MCF 10A (cell line): ENCODE measurements around the gene FZR1. TPM values are rescaled to one million over a fixed set of nuclear protein-coding genes. Genes with fewer than 3 reads are reported as not detected.

Experiments used
- BruUV-seq: library from RNA; stranded (reverse); fragments of 400-500 nt; replicated peaks from 2 replicates; lab custom pipeline; 2021; lab: Mats Ljungman, UMichigan
- CTCF ChIA-PET: fragments of 300-600 bp; sonication (Branson Sonifier 250); formaldehyde crosslinking; extraction: SDS; loops from one replicate; lab custom pipeline; 2021; ENCODE audit warnings: antibody characterized with exemption, inconsistent platforms; lab: Yijun Ruan, JAX
- POLR2A ChIA-PET: fragments of 300-600, 350-650 bp; sonication (Branson Sonifier 250); formaldehyde crosslinking; extraction: SDS; loops from one replicate; lab custom pipeline; 2020; ENCODE audit warnings: antibody characterized with exemption, inconsistent platforms; lab: Yijun Ruan, JAX
- DNase-seq: peaks from one replicate; pipeline ENCODE4 v3.0.0-alpha.2; 2018; ENCODE audit not compliant: unreplicated experiment
- H3K27ac Mint-ChIP-seq: one replicate; pipeline ENCODE4 v1.8.0; 2022; ENCODE audit warnings: mild to moderate bottlenecking, low read depth, mixed read lengths; ENCODE audit not compliant: unreplicated experiment
- H3K27me3 Mint-ChIP-seq: one replicate; pipeline ENCODE4 v1.8.0; 2022; ENCODE audit warnings: mixed read lengths; ENCODE audit not compliant: insufficient read depth, unreplicated experiment
- H3K36me3 Mint-ChIP-seq: one replicate; pipeline ENCODE4 v1.8.0; 2022; ENCODE audit warnings: mild to moderate bottlenecking, moderate library complexity, mixed read lengths; ENCODE audit not compliant: insufficient read depth, unreplicated experiment
- H3K4me1 Mint-ChIP-seq: one replicate; pipeline ENCODE4 v1.8.0; 2022; ENCODE audit warnings: mixed read lengths; ENCODE audit not compliant: insufficient read depth, unreplicated experiment
- H3K4me3 Mint-ChIP-seq: one replicate; pipeline ENCODE4 v1.8.0; 2022; ENCODE audit warnings: mild to moderate bottlenecking, moderate library complexity, mixed read lengths; ENCODE audit not compliant: unreplicated experiment
- H3K9me3 Mint-ChIP-seq: one replicate; pipeline ENCODE4 v1.8.0; 2022; ENCODE audit warnings: mixed read lengths; ENCODE audit not compliant: unreplicated experiment
- intact Hi-C: fragments of 100-400 bp; cut with micrococcal nuclease; formaldehyde crosslinking; loops from 2 replicates; pipeline ENCODE4 v1.14.1; 2022
- total RNA-seq: library from RNA; stranded (reverse); gene quantifications from 2 replicates; pipeline ENCODE4 v1.2.3, GENCODE V29; 2022
- TF ChIP-seq, protein P1 (sequence below): fragments of 200-600 bp; IDR thresholded peaks from one replicate; pipeline ENCODE4 v1.8.0; 2022; ENCODE audit warnings: antibody characterized with exemption, mild to moderate bottlenecking; ENCODE audit not compliant: unreplicated experiment

The FZR1 gene
- total RNA-seq, 1 experiment from 2014 or later = 48.9 TPM

DNA sequence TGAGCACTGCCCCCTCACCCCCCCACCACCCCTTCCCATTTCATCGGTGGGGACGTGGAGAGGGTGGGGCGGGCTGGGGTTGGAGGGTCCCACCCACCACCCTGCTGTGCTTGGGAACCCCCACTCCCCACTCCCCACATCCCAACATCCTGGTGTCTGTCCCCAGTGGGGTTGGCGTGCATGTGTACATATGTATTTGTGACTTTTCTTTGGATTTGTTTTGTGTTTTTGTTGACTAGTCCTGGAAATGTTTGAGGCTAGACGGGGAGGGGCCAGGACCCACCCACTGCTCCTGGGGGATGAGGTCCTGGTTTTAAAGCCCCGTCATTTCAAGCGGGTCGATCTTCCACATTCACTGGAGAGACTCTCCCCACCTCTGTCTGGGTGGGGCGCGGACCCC is 29.9 kb downstream of the FZR1 start:
- no peak for DNase-seq
- TF ChIP-seq, protein P1, sequence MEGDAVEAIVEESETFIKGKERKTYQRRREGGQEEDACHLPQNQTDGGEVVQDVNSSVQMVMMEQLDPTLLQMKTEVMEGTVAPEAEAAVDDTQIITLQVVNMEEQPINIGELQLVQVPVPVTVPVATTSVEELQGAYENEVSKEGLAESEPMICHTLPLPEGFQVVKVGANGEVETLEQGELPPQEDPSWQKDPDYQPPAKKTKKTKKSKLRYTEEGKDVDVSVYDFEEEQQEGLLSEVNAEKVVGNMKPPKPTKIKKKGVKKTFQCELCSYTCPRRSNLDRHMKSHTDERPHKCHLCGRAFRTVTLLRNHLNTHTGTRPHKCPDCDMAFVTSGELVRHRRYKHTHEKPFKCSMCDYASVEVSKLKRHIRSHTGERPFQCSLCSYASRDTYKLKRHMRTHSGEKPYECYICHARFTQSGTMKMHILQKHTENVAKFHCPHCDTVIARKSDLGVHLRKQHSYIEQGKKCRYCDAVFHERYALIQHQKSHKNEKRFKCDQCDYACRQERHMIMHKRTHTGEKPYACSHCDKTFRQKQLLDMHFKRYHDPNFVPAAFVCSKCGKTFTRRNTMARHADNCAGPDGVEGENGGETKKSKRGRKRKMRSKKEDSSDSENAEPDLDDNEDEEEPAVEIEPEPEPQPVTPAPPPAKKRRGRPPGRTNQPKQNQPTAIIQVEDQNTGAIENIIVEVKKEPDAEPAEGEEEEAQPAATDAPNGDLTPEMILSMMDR = no peak
- Mint-ChIP-seq H3K9me3 (no peaks in the 10 kb centered on the region), H3K4me3 (no peak overlapping the region), H3K27ac (no peak overlapping the region), H3K27me3 (no peaks in the 10 kb centered on the region), H3K4me1 (no peaks in the 10 kb centered on the region), H3K36me3 (peaks cover 63% of the 10 kb centered on the region)
- intact Hi-C loops = no loop called here
- POLR2A ChIA-PET = no interaction called here
- CTCF ChIA-PET = no interaction called here
- no TSS peak for BruUV-seq

DNA sequence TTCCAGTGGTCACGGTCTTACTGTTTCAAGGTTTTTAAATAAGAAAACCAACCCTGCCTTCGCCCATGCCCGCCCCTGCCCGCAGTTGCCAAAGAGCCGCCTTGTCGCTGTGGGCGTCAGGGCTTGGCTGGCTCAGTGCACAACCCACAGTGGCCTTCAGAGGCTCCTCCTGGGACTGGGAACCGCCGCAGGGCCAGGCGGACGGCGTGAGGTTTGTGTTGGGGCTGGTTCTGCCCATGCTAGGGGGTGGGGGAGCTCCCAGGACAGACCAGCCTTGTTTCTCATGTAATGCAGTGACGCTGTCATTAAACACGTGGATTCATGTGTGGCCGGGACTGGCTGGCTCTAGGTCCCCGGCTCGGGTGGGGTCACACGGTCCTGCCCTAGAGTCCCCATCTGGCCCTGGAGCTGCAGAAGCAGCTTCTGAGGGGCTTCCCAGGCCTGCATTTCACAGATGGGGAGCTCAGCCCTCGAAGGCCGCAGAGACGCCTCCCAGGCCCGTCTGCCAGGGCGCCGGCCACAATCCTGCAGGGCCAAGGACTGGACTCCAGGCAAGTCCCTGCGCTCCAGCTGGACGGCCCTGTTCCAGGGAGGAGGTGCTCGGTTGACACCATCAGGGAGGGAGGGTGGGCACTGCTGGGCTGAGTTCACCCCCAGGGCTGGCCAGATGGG is 30.5 kb downstream of the FZR1 start:
- TF ChIP-seq, protein P1 = no peak
- CTCF ChIA-PET = interaction anchor here (0.8 kb wide), 1 partner anchor 8 kb away, joined by 3 read pairs; no protein-coding TSS in a partner anchor
- no peak for DNase-seq
- Mint-ChIP-seq H3K36me3 (peaks cover 63% of the 10 kb centered on the region), H3K4me3 (no peak overlapping the region), H3K4me1 (no peaks in the 10 kb centered on the region), H3K27ac (no peak overlapping the region), H3K27me3 (no peaks in the 10 kb centered on the region), H3K9me3 (no peaks in the 10 kb centered on the region)
- no TSS peak for BruUV-seq
- intact Hi-C loops = no loop called here
- POLR2A ChIA-PET = interaction anchor here (0.6 to 1.6 kb wide), 2 partner anchors 20 to 237 kb away, joined by 3 to 4 read pairs; no protein-coding TSS in a partner anchor

DNA sequence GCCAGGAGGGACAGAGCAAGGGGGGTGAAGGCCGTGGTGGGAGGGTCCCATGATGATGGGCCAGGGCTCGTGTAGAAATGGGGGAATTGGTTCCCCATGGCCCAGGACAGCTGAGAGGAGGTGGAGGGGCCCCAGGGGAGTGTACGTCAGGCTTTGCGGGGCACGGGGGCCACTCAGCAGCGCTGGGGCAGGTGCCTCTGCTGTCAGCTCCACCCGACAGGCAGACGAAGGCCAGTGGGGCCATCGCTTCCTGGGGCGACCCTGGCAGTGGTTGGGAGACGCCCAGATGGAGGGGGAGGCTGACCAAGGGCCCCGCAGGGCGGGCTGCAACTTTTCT is 31.0 kb downstream of the FZR1 start:
- Mint-ChIP-seq H3K9me3 (no peaks in the 10 kb centered on the region), H3K36me3 (peaks cover 63% of the 10 kb centered on the region), H3K4me3 (no peak overlapping the region), H3K4me1 (no peaks in the 10 kb centered on the region), H3K27ac (no peak overlapping the region), H3K27me3 (no peaks in the 10 kb centered on the region)
- intact Hi-C loops = no loop called here
- ChIA-PET POLR2A (interaction anchor here (0.6 to 1.6 kb wide), 2 partner anchors 19 to 237 kb away, joined by 3 to 4 read pairs; no protein-coding TSS in a partner anchor), CTCF (interaction anchor here (0.8 kb wide), 1 partner anchor 8 kb away, joined by 3 read pairs; no protein-coding TSS in a partner anchor)
- TF ChIP-seq, protein P1 = no peak
- no TSS peak for BruUV-seq
- DNase-seq = no peak

DNA sequence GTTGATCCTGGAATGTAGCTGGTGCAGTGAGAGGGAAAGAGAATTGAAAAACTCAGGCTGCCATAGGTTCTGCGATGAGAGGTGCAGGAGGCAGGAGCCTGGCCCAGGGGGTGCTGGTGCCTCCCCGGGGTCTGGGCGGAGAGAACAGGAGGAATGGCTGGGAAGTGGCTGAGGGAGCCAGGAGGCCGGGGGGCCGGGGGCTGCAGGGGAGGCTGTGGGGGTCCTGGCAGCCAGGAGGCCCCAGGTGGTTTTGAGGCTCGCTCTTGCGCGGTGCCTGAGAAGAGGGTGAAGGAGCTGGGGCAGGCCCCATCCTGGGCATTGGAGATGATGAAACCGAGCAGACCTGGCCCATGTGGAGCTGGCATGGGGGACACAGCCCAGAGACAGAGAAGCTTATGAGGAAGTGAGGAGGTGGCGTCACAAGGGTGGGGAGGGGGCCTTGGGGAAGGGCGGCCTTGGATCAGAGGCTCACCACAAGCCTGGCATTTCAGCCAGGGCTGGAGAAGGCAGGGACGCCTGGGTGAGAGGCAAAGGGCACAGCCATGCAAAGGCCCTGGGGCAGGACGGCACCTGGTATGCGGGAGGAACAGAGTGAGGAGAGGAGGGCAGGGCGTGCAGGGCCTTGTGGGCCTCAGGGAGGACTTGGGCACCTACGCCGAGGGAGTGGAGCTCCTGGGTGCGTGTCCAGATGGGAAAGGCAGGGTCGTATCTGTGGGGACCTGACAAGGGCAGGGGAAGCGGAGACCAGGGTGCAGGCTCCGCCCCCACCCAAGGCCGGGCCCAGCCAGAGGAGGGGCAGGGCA is 31.5 kb downstream of the FZR1 start:
- Mint-ChIP-seq H3K27ac (no peak overlapping the region), H3K9me3 (no peaks in the 10 kb centered on the region), H3K4me3 (no peak overlapping the region), H3K36me3 (peaks cover 63% of the 10 kb centered on the region), H3K27me3 (no peaks in the 10 kb centered on the region), H3K4me1 (no peaks in the 10 kb centered on the region)
- TF ChIP-seq, protein P1 = no peak
- ChIA-PET CTCF (interaction anchor here (0.9 kb wide), 1 partner anchor 9 kb away, joined by 3 read pairs; no protein-coding TSS in a partner anchor), POLR2A (interaction anchor here (1.6 kb wide), 1 partner anchor 19 kb away, joined by 4 read pairs; no protein-coding TSS in a partner anchor)
- intact Hi-C loops = no loop called here
- BruUV-seq = no TSS peak
- DNase-seq = no peak
